BJ (cell line): ENCODE results near the gene RSAD1. TPM values are rescaled to one million over a fixed set of nuclear protein-coding genes. Genes with fewer than 3 reads are reported as not detected.

Experiments used
- CTCF ChIA-PET: fragments of 350-600 bp; formaldehyde crosslinking; extraction: SDS; loops from one replicate; lab custom pipeline; 2021; ENCODE audit warnings: antibody characterized with exemption, inconsistent platforms; lab: Yijun Ruan, JAX
- POLR2A ChIA-PET: fragments of 300-600 bp; sonication (Branson Sonifier 250); formaldehyde crosslinking; extraction: SDS; loops from one replicate; lab custom pipeline; 2021; ENCODE audit warnings: antibody characterized with exemption; lab: Charles Lee
- DNase-seq: peaks from one replicate; pipeline ENCODE4 v3.0.0-alpha.2; 2011; ENCODE audit warnings: low read depth
- H3K27me3 ChIP-seq: 2 replicates; pipeline ENCODE4 v1.6.0; 2011; ENCODE audit warnings: low read length; ENCODE audit not compliant: control insufficient read depth, insufficient read depth
- H3K36me3 ChIP-seq: 2 replicates; pipeline ENCODE4 v1.5.1; 2011; ENCODE audit warnings: low read length; ENCODE audit not compliant: control insufficient read depth, insufficient read depth
- H3K4me3 ChIP-seq: 2 replicates; pipeline ENCODE4 v1.5.1; 2011; ENCODE audit warnings: low read depth, mild to moderate bottlenecking, control low read depth, low read length
- CTCF ChIP-seq: IDR thresholded peaks from 2 replicates; pipeline ENCODE4 v1.5.1; 2011; ENCODE audit warnings: low read depth, mild to moderate bottlenecking, control low read depth, inconsistent platforms, low read length, moderate library complexity; ENCODE audit not compliant: insufficient read depth
- polyA plus RNA-seq: library from polyadenylated mRNA; depleted of rRNA; stranded (reverse); fragments of >200 nt; gene quantifications from 2 replicates; pipeline ENCODE4 v1.2.3, GENCODE V29; 2011

RSAD1 gene
- polyA plus RNA-seq, 1 experiment, result 22.6 TPM

- ChIA-PET POLR2A (no interaction called here), CTCF (interaction anchor here (0.8 to 3.8 kb wide), 3 partner anchors 10 to 14 kb away, joined by 4 to 19 read pairs (median 4); partner anchors contain the start of gene RSAD1)
- no peak for TF ChIP-seq CTCF
- no peaks in the 10 kb centered on the region for H3K36me3 ChIP-seq
- peak within 1 kb of the TSS; percentile 25 for H3K4me3 ChIP-seq
- DNase-seq, result no peak
- H3K27me3 ChIP-seq, result peaks cover 20% of the 10 kb centered on the region
Measured at GRCh38 chr17:50468304-50469207, 10.1 kb upstream of the RSAD1 start, which contains the start of gene CHAD. TSS of gene CHAD (minus strand) at chr17:50468880. CDS start at chr17:50468813, 67 bp downstream.

- no peak for TF ChIP-seq CTCF
- H3K27me3 ChIP-seq, result peaks cover 20% of the 10 kb centered on the region
- H3K4me3 ChIP-seq, result peak overlapping the region; percentile 25
- CTCF ChIA-PET, result interaction anchor here (3.8 kb wide), 1 partner anchor 9 kb away, joined by 19 read pairs; the partner anchor contains the start of gene RSAD1
- H3K36me3 ChIP-seq, result no peaks in the 10 kb centered on the region; the same call in 1 of the 2 replicates
- POLR2A ChIA-PET, result no interaction called here
- no peak for DNase-seq
Measured at GRCh38 chr17:50469208-50469605, 9.5 kb upstream of the RSAD1 start.

GRCh38 chr17:50469671-50470305, 8.9 kb upstream of the RSAD1 start:
- ChIA-PET CTCF (interaction anchor here (1.3 to 3.8 kb wide), 2 partner anchors 9 kb away, joined by 4 to 19 read pairs; partner anchors contain the start of gene RSAD1), POLR2A (no interaction called here)
- TF ChIP-seq CTCF, result no peak
- no peak for DNase-seq
- peaks cover 20% of the 10 kb centered on the region for H3K27me3 ChIP-seq
- no peak overlapping the region for H3K4me3 ChIP-seq
- H3K36me3 ChIP-seq, result no peaks in the 10 kb centered on the region; the same call in 1 of the 2 replicates

GRCh38 chr17:50470426-50470825, 8.2 kb upstream of the RSAD1 start:
- POLR2A ChIA-PET, result no interaction called here
- DNase-seq, result no peak
- CTCF ChIA-PET, result interaction anchor here (1.3 kb wide), 1 partner anchor 9 kb away, joined by 4 read pairs; the partner anchor contains the start of gene RSAD1
- no peak overlapping the region for H3K4me3 ChIP-seq
- no peak for TF ChIP-seq CTCF
- H3K36me3 ChIP-seq, result no peaks in the 10 kb centered on the region; the same call in 1 of the 2 replicates
- H3K27me3 ChIP-seq, result peaks cover 20% of the 10 kb centered on the region
